HTERT RPE-1 (cell line): ENCODE results near the gene ZNF543.
"Not testable (repeated sequence)": the region's sequence is repeated elsewhere in the genome, so short reads cannot be mapped to it uniquely, and the experiment has no call there.

ENCODE experiments used
- in situ Hi-C: fragments of 300-500 bp; cut with MboI; formaldehyde crosslinking; loops from 4 replicates; pipeline ENCODE4 v1.14.3; 2020; ENCODE audit warnings: low sequenced_read_pairs

ZNF543 gene

GRCh38 chr19:57319869-57320179 lies 448 bp upstream of the ZNF543 start:
- in situ Hi-C loops, result no loop called here

- in situ Hi-C loops, result no loop called here
Measured at GRCh38 chr19:57321116-57321515, 844 bp downstream of the ZNF543 start.

GRCh38 chr19:57321751-57322150 lies 1.5 kb downstream of the ZNF543 start:
- in situ Hi-C loops, result no loop called here

GRCh38 chr19:57324992-57325391 lies 4.7 kb downstream of the ZNF543 start:
- in situ Hi-C loops, result no loop called here

- in situ Hi-C loops, result no loop called here
Measured at GRCh38 chr19:57327993-57328392, 7.7 kb downstream of the ZNF543 start.

- in situ Hi-C loops, result no loop called here
Measured at GRCh38 chr19:57334191-57334590, 13.9 kb downstream of the ZNF543 start.

- in situ Hi-C loops, result no loop called here
Measured at GRCh38 chr19:57338877-57339276, 18.6 kb downstream of the ZNF543 start.

- in situ Hi-C loops, result no loop called here
Measured at GRCh38 chr19:57342582-57342981, 22.3 kb downstream of the ZNF543 start.

- in situ Hi-C loops, result no loop called here
Measured at GRCh38 chr19:57348136-57348535, 27.9 kb downstream of the ZNF543 start.

GRCh38 chr19:57350877-57351805 lies 30.9 kb downstream of the ZNF543 start, which contains the start of gene ZNF304:
Gene ZNF304, plus strand, starts transcription at chr19:57351271. Its CDS starts 394 bp downstream, at chr19:57351665.
- in situ Hi-C loops, result no loop called here

- in situ Hi-C loops, result no loop called here
Measured at GRCh38 chr19:57351867-57352266, 31.6 kb downstream of the ZNF543 start.

- in situ Hi-C loops, result no loop called here
Measured at GRCh38 chr19:57355916-57356315, 35.6 kb downstream of the ZNF543 start.

GRCh38 chr19:57357406-57357805 lies 37.1 kb downstream of the ZNF543 start:
- in situ Hi-C loops, result no loop called here

GRCh38 chr19:57359300-57359699 lies 39.0 kb downstream of the ZNF543 start:
- in situ Hi-C loops, result no loop called here

- in situ Hi-C loops, result no loop called here
Measured at GRCh38 chr19:57362419-57362818, 42.1 kb downstream of the ZNF543 start.

GRCh38 chr19:57362997-57363687 lies 42.9 kb downstream of the ZNF543 start, which contains the start of the genes TRAPPC2B and ZNF547:
Gene TRAPPC2B, plus strand, starts transcription at chr19:57363551. Its CDS starts 1,283 bp downstream, at chr19:57364834.
Gene ZNF547, plus strand, starts transcription at chr19:57363551. Its CDS starts 5,005 bp downstream, at chr19:57368556.
- in situ Hi-C loops, result no loop called here

GRCh38 chr19:57363688-57364181 lies 43.5 kb downstream of the ZNF543 start:
- in situ Hi-C loops, result no loop called here

GRCh38 chr19:57366776-57367175 lies 46.5 kb downstream of the ZNF543 start:
- in situ Hi-C loops, result no loop called here

GRCh38 chr19:57374179-57374578 lies 53.9 kb downstream of the ZNF543 start:
- in situ Hi-C loops, result no loop called here

- in situ Hi-C loops, result not testable (repeated sequence)
Measured at GRCh38 chr19:57374647-57375046, 54.4 kb downstream of the ZNF543 start.

GRCh38 chr19:57376151-57376550 lies 55.9 kb downstream of the ZNF543 start:
- in situ Hi-C loops, result no loop called here
